HL-60/S4 (cell line): ENCODE data around the gene SEMA3B.
"Not testable (repeated sequence)": the region's sequence is repeated elsewhere in the genome, so short reads cannot be mapped to it uniquely, and the experiment has no call there.

ENCODE experiments used
- in situ Hi-C: fragments of 300-500 bp; cut with MboI; formaldehyde crosslinking; loops from 2 replicates; pipeline ENCODE4 v1.14.3; 2022; ENCODE audit warnings: low sequenced_read_pairs

SEMA3B gene

DNA sequence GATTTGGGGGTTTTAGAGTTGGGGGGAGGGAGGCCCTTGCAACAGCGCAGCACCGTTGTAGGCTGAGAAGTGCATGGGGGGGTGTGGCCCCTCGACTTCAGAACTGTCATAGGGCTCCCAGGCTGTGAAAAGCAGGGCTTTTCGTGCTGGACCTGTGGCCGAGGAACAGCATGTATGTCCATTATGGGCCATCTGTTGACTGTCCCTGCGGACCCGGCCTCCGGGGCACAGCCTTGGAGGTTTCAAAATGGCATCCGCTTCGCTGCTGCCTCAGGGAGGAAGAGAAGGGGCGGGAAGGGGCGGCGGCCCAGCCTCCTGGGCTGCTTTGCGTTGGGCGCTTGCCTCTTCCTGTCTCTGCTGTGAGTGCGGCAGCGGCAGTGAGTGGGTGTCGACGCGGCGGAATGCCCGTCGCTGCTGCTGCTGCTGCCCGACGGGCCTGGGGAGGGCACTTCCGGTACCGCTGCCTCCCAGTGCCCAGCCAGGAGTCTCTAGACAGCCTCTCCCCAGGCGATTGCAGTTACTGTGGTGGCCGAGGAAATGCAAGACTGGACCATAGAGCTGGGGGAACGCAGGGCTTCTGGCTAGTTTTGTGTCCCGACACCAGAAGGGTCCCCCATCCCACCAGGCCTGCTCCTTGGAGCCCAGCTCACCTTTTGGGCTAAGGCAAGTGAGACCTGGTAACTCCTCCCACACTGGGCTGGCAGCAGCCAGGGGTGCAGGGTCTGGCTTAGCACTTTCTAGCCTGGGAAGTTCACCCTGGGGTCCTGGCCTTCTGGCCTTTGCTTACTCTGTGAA, 31.0 kb upstream of the SEMA3B start:
- in situ Hi-C loops = no loop called here

DNA sequence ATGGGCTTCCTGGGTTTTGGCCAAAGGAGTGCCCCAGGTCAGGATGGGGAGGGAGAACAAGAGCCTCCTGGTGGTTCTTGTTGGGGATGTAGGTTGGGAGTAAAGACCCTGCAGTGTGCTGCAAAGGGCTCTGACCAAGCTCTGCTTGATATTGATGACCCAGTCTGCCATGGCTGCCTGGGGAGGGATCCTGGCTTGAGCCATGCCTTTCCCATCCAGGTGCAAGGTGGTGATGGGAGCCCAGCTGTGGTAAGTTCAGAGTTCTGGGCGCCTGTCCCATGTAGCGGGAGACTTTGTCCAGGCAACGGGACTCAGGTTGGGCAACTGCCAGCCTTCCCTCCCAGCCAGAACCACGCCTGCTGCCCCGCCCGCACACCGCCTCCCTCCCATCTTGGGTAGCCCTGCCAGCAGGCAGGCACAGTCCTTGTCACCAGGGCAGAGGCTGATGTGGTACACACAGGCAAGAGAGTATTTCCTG, 30.4 kb upstream of the SEMA3B start:
- in situ Hi-C loops = no loop called here

DNA sequence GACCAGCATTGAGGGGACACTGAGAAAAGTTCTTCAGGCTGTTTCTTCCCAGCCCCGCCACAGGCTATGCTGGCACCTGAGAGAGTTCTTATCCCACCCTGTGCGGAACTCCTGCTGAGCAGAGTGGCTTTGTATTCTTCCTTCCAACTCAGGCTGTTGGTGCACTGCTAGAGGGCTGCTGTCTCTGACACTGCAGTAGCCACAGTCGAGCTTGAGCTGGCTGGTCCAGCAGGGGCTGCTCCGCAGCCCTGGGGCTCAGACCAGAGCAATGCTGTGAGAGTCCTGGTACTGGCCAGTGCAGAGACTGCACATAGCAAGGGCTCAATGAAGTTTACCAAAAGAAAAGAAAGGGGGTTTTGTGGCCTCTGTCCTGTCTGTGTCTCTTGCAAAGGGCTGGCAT, 29.3 kb upstream of the SEMA3B start:
- in situ Hi-C loops = no loop called here

DNA sequence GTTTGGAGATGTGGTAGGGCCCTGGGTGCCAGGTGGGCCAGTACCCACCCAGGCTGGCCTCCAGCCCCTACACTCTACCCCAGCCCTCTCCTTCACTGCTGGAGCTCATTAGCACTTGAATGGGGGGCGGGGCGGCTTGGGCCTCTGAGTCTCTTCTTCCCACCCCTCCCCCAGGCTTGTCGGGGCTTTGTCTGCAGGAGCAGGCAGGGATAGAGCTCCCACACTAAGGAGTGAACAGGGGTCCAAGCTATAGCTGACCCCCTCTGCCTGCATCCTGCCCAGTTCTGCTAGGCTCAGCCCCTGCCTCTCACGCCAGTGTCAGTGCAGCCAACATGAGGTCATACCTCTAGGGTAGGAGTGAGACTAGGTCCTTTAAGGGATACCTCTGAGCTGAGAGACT, 27.8 kb upstream of the SEMA3B start:
- in situ Hi-C loops = no loop called here

DNA sequence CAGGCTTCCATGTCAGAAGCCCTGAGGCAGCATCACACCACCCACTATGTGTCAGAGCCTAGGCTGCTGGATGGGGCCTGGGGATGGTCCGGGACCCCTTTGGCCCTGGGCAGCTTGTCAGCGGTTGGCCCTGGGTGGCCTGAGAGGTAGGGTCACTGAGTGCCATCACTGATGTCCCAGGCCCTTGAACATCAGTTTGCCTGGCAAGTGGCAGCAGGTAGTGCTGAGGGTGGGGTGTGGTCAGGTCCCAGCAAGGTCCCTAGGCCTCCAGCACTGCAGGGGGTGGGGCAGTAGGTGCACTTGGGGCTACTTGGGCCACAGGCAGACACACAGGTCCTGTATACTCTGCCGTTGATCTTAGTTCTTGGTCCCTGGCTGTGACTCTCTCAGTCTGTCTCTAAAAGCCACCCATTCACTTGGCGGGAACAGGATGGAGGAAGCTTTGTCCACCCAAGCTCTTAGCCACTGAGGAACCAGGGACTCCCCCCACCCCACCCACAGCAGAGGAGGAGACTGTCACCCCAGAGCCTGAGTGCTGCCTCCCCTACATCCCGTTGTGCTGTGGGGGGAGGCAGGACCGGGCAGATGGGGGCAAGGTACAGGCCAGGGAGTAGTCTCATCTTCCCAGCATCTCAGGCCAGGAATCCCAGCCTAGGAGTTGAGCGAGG, 27.1 kb upstream of the SEMA3B start:
- in situ Hi-C loops = no loop called here

DNA sequence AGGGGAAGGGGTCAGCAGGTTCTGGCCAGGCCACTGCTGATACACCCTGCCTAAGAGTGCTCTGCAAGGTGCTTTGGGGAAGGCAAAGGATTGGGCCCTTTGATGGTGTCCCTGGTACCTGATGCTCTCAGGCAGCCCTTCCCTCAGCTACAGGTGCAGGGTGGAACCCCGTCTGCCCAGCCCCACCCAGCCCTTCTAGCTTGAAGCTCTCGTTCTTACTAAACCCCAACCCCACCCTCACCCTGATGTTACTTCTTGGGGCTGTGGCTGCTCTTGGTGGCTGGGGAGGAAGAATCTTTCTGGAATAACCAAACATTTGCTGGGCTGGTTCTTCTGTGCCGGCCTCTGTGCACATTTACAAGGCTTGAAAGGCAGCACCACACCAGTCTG, 26.6 kb upstream of the SEMA3B start:
- in situ Hi-C loops = no loop called here

DNA sequence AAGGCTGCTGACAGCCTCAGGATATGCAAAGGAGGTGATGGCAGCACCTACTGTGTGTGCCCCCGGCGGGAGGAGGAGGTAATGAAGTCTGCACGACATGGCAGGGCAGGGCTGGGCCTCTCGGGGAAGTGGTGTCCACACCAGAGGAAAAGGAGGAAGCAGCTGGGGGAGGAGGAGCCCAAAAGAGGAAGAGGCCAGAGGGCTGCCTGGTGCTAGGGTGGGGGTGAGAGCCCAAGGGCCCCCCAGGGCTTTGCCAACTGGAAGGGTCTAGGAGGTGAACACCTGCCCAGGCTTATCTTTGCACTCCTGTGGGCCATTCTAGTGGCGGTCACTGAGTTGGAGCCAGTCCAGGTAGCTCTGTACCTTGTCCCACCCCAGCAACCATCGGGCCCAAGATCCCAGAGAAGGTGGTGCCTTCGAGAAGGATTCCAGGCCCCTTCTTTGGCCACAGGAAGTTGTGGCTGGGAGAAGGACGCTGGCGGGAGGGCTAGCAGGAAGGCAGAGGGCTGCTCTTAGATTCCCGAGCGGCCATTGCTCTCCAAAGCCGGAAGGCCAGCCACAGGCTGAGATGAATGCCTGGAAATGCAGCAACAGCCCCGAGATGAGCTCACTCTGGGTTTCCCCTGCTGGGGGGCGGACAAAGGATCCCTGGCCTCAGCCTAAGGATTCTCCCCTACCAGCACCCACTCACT, 25.9 kb upstream of the SEMA3B start:
- in situ Hi-C loops = no loop called here

DNA sequence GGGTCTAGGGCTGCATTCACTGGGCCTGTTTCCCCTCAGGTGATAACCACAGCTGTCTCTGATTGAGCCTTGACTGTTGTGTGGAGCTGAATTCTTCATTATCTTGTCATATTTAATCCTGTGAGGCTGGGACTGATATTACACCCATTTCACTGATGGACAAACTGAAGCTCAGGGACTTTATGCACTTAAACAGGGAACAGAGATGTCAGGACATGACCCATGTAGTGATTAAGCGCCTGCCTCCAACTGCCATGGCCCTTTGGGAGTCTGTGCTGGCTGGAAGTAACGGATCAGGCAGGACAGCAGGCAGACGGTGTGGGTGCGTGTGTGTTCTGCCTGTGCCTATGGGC, 25.4 kb upstream of the SEMA3B start:
- in situ Hi-C loops = no loop called here

DNA sequence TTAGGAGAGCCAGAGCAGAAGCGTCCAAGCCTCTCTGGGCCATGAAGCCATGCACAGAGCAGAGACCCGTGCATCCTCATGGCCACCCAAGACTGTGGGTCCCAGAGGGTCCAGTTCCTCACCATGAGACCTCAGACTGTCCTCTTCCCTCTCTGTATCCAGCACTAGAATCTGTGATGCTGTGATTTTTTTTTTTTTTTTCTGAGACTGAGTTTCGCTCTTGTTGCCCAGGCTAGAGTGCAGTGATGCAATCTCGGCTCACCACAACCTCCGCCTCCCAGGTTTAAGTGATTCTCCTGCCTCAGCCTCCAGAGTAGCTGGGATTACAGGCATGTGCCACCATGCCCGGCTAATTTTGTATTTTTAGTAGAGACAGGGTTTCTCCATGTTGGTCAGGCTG, 24.1 kb upstream of the SEMA3B start:
- in situ Hi-C loops = not testable (repeated sequence)

DNA sequence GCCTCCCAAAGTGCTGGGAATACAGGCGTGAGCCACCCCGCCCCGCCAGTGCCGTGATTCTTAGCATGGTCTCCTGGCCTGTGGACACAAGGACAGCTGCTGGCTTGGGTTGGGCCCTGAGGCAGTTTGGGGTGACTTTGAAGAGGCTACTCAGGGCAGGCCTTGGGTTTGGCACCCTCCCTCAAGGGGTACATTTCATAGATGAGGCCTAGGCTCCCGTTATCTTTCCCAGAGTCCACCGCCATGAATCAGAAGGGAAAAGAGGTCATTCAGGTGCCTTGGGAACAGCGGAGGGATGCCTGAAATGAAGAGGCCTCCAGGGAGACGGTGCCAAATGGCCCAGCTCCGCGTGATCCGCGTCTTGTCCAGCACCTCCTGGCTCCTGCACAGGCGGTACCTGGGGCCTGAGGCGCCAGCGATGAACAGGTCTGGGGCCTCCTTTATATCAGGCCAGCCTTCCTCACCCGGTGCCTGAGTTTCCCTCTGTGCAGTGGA, 23.6 kb upstream of the SEMA3B start:
- in situ Hi-C loops = no loop called here

DNA sequence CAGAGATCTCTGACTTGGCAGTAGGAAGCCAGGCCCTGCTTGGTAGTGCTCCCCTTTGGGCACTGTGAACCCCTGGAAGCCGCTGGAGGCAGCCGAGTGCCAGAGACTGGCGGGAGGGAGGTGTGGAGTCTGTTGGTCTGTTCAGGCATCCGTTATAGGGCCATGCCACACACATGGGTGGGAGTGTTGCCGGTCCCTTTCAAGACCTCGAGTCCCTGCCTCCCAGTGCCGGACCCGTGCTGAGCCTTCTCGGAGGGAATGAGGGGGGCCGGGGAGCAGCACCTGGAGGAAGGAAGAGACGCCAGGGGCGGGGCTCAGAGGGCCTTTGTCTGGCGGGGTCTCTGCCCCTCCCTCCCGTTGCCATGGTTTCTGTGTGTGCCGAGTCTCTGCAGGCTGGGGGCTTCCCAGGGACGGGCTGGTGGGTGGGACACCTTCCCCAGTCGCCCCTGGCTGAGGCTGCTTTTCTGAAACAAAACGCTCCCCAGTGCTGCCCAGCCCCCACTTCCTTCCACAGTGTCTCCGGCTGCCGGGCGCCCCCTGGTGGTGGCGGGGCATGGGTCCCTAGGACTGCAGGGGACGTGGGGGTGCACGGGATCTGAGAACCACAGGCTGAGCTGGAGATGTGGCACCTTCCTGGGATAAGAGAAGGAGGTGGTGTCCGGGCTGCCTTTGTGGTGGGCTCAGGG, 23.0 kb upstream of the SEMA3B start:
- in situ Hi-C loops = no loop called here

DNA sequence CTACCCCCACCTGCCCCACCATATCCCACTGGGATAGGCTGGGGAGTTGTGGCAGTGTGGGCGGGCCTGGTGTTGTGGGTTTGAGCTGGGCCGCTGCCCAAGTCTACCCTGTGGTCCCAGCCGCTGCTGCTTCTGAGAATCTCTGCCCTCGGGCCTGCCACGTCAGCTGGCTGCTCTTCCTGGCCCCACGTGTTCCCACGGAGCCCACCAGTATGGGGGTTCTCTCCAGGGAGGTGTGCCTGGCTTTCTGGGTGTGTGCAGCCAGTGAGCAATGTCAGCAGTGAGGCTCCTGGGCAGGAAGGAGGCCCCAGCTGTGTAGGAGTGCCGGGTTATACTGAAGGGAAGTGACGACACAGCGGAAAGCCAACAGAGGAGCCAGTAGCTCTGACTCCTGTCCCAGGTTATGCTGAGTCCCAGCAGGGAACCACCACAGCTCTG, 22.4 kb upstream of the SEMA3B start:
- in situ Hi-C loops = no loop called here

DNA sequence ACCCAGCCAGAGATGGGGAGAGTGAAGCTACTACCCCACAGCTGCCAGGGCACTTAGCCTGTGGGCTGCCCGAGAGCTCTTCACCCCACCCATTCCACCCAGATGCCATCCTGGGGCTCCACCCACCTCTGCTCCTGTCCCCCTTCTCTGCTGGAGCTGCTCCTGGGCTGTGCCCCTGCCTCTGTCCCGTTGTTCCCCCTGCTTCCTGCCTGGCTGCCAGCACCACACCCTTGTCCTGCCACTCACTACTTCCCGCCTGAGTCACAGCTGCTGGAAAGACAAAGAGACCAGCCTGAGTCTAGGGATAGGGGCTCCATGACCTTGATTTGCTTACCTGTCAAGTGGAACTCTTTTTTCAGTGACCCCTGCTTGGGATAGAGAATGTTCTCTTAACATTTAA, 20.6 kb upstream of the SEMA3B start:
- in situ Hi-C loops = no loop called here

DNA sequence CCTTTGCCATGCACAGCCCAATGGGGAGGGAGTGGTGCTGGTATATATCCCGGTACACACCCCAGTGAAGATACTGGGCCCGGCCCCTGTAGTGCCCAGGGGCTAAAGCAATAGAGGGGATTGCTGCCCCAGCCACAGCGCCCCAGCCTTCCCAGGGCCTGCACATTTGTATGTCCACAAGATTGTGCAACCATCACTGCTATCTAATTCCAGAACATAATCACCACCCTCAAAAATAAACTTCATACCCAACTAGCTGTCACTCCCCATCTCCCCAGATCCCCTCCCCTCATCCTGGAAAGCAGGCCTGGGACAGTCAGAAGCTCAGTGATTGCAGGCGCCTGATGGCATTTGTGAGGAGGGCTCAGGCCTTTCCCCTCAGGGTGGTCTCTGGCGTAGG, 19.5 kb upstream of the SEMA3B start:
- in situ Hi-C loops = no loop called here

DNA sequence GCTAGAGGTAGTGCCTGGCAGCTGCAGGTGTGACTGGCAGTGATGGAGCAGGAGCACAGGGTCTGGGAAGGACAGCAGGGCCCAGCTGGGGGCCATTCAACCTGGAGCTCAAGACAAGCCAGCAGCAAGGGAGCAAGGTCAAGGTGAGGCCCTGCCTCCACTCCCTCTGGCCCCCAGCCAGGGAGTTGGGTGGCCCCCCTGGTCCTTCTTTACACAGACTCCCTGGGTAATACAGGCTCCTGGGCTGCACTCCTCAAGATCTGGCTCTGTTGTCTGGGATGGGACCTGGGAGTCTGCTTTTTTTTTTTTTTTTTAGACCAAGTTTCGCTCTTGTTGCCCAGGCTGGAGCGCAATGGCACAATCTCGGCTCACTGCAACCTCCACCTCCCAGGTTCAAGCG, 18.4 kb upstream of the SEMA3B start:
- in situ Hi-C loops = no loop called here

DNA sequence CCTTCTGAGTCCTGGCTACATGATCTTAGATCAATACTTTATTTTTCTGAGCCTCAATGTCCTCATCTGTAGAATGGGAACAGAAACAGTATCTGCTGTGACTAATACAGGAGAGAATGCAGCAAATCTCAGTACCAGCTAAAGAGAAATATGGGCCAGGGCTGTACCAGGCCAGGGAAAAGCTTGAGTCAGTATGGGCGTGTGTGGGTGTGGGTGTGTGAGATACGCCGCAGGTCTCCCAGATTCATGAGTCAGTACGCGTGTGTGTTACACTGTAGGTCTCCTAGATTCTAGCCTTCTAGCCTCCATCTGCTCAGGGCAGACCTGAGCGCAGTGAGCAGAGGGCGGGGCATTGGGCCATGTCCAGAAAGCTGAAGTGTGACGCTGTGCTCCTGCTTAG, 17.7 kb upstream of the SEMA3B start:
- in situ Hi-C loops = no loop called here

DNA sequence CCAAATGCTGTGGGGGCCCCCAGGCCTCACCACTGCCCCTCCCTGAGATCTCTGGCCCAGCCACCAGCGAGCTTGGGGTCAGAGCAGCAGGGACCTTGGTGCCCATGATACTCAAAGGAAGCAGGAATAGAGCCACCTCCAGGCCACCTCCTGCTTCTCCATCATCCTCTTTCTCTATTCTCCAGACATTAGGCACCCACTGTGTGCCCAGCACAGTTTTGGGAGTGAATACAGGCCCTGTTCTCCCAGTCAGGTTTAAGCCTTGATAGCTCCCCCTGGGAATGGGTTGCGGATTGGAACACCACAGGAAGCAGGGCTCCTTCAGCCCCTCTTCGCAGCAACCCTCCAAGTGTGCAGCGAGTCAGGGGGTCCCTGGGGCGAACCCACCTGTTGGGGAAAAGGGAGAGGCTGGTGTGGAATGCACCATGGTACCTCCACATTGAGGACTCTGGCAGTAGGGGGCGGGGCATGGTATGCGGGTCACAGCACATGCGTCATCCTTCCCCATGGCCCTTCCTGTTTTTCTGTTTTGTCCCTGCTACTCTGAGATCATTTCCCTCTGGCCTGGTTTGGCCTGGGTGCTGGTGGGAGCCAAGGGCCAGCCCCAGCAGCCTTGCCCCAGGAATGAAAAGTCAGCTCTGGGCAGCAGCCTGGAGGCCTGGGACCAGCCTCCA, 14.2 kb upstream of the SEMA3B start:
- in situ Hi-C loops = no loop called here

DNA sequence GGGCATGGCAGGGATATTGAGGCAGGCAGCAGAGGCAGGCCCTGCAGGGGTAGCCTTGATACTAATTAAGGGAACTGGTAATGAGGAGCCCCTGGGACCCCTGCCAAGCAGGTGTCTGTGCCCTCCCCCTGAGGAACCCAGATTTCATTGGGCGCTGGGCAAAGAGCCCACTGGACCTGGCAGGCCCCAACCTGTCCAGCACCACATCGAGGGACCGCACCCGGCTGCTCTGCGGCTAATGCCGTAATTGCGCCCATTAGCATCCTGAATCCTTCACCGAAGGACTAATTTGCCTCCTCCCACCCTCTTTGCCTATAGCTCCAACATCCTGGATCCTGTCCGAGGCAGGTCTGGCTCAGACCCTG, 13.7 kb upstream of the SEMA3B start:
- in situ Hi-C loops = no loop called here

DNA sequence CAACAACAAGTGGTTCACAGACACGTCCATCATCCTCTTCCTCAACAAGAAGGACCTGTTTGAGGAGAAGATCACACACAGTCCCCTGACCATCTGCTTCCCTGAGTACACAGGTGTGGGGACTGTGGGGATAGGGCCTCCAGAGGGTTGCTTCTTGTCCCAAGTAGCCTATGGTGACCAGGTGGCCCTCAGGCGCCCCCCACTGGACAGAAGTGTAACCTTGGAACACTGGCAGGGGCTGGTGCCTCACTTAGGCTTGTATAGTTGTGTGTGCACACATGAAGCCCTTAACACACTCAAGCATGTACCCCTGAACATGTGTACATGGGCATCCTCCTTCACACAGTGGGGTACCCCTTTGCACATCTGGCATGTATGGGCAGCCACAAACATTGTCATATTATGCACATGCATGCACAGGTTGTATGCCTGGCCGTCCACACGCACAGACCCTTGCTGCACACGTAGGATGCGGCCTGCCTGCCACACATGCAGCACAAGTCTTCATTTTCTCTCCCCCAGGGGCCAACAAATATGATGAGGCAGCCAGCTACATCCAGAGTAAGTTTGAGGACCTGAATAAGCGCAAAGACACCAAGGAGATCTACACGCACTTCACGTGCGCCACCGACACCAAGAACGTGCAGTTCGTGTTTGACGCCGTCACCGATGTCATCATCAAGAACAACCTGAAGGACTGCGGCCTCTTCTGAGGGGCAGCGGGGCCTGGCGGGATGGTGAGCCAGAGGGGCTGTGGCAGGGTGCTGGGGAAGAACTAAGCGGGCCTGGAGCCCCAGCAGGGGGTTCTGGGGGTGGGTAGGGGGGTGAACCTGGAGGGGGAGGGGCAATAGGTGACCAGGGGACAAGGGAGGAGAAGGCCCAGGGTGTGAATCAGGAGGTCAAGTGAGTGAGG, 11.7 kb upstream of the SEMA3B start:
- in situ Hi-C loops = no loop called here
